Epithelial cell of proximal tubule (primary cell): Measurements from ENCODE around the gene NOTO. TPM values are rescaled to one million over a fixed set of nuclear protein-coding genes. Genes with fewer than 3 reads are reported as not detected.
"Not testable (repeated sequence)": the region's sequence is repeated elsewhere in the genome, so short reads cannot be mapped to it uniquely, and the experiment has no call there.

ENCODE experiments used
- DNase-seq: peaks from one replicate; pipeline ENCODE4 v3.0.0-alpha.2; 2011; ENCODE audit warnings: low read depth
- H3K4me3 ChIP-seq: 2 replicates; pipeline ENCODE4 v1.5.1; 2011; ENCODE audit warnings: low read depth, mild to moderate bottlenecking, low read length
- CTCF ChIP-seq: conservative IDR thresholded peaks from 2 replicates; pipeline ENCODE4 v1.5.1; 2012; ENCODE audit warnings: low read depth, mild to moderate bottlenecking, low read length
- total RNA-seq: library from RNA; depleted of rRNA; stranded (reverse); fragments of >200 nt; gene quantifications from 2 replicates; pipeline ENCODE4 v1.2.3, GENCODE V29; 2015

NOTO gene
- not detected in 2 replicates for total RNA-seq

GRCh38 chr2:73202156-73203054 is at the start of gene NOTO:
Gene NOTO, plus strand, starts transcription at chr2:73202574. Its CDS starts 93 bp downstream, at chr2:73202667.
- DNase-seq = no peak
- no peak within 1 kb of the TSS for H3K4me3 ChIP-seq

GRCh38 chr2:73156539-73157124 is 45.7 kb upstream of the NOTO start:
- peak; percentile 91 for TF ChIP-seq CTCF
- H3K4me3 ChIP-seq = peak overlapping the region; percentile 19

More at GRCh38 chr2:73202156-73203054, at the start of gene NOTO:
- no peak for TF ChIP-seq CTCF

GRCh38 chr2:73162856-73163391 is 39.5 kb upstream of the NOTO start:
- no peak for DNase-seq
- no peak for TF ChIP-seq CTCF
- no peak overlapping the region for H3K4me3 ChIP-seq

More at GRCh38 chr2:73156539-73157124, 45.7 kb upstream of the NOTO start:
- no peak for DNase-seq

- no peak for DNase-seq
- no peak overlapping the region for H3K4me3 ChIP-seq
- TF ChIP-seq CTCF = peak; percentile 93
These were observed 38.6 kb upstream of the NOTO start for GRCh38 chr2:73163483-73164367.

- H3K4me3 ChIP-seq, DNase-seq: not testable (repeated sequence)
These were observed 36.4 kb upstream of the NOTO start for GRCh38 chr2:73165978-73166377.

GRCh38 chr2:73166813-73167212 is 35.6 kb upstream of the NOTO start:
- not testable (repeated sequence) for DNase-seq, H3K4me3 ChIP-seq

- H3K4me3 ChIP-seq, DNase-seq: not testable (repeated sequence)
These were observed 34.0 kb upstream of the NOTO start for GRCh38 chr2:73168348-73168747.

- not testable (repeated sequence) for H3K4me3 ChIP-seq, DNase-seq
These were observed 32.0 kb upstream of the NOTO start for GRCh38 chr2:73170341-73170740.
